Suppressor macrophage treated with lipopolysaccharide for 4 hours (primary cell): ENCODE measurements around the gene RDX.

Source experiments
- DNase-seq: peaks from one replicate; pipeline ENCODE4 v3.0.0-alpha.2; 2020

Gene RDX

GRCh38 chr11:110168033-110168803, 128.2 kb downstream of the RDX start:
- DNase-seq, result no peak

- no peak for DNase-seq
These were observed 131.1 kb downstream of the RDX start for GRCh38 chr11:110165039-110165925.

GRCh38 chr11:110162216-110162615, 134.2 kb downstream of the RDX start:
- DNase-seq, result no peak

GRCh38 chr11:110161061-110161460, 135.4 kb downstream of the RDX start:
- no peak for DNase-seq

GRCh38 chr11:110160437-110160836, 136.0 kb downstream of the RDX start:
- DNase-seq, result no peak

GRCh38 chr11:110160016-110160415, 136.4 kb downstream of the RDX start:
- no peak for DNase-seq

- no peak for DNase-seq
These were observed 136.9 kb downstream of the RDX start for GRCh38 chr11:110159476-110159875.

GRCh38 chr11:110158317-110159200, 137.9 kb downstream of the RDX start:
- no peak for DNase-seq

GRCh38 chr11:110156503-110156902, 139.9 kb downstream of the RDX start:
- DNase-seq, result no peak

GRCh38 chr11:110153474-110153873, 142.9 kb downstream of the RDX start:
- DNase-seq, result no peak

- no peak for DNase-seq
These were observed 144.2 kb downstream of the RDX start for GRCh38 chr11:110152199-110152598.

- DNase-seq, result peak; percentile 13
These were observed 147.4 kb downstream of the RDX start for GRCh38 chr11:110148775-110149744.

- DNase-seq, result no peak
These were observed 148.3 kb downstream of the RDX start for GRCh38 chr11:110147962-110148709.

- no peak for DNase-seq
These were observed 154.6 kb downstream of the RDX start for GRCh38 chr11:110141812-110142211.

- no peak for DNase-seq
These were observed 162.3 kb downstream of the RDX start for GRCh38 chr11:110134110-110134509.

GRCh38 chr11:110133160-110133559, 163.3 kb downstream of the RDX start:
- no peak for DNase-seq

GRCh38 chr11:110131386-110132123, 164.9 kb downstream of the RDX start:
- DNase-seq, result no peak

GRCh38 chr11:110130642-110131238, 165.7 kb downstream of the RDX start:
- no peak for DNase-seq

- DNase-seq, result no peak
These were observed 168.3 kb downstream of the RDX start for GRCh38 chr11:110128161-110128560.

- no peak for DNase-seq
These were observed 169.5 kb downstream of the RDX start for GRCh38 chr11:110126936-110127335.
